Kasumi-1 (cell line): ENCODE results near the gene C4orf50.
A peak's percentile ranks its signal among the peaks of the same experiment; 100 is the strongest.

Source experiments
- DNase-seq, 2 experiments: peaks; one replicate each; lab custom pipeline; 2025; lab: John Stamatoyannopoulos, UW

The C4orf50 gene

DNA sequence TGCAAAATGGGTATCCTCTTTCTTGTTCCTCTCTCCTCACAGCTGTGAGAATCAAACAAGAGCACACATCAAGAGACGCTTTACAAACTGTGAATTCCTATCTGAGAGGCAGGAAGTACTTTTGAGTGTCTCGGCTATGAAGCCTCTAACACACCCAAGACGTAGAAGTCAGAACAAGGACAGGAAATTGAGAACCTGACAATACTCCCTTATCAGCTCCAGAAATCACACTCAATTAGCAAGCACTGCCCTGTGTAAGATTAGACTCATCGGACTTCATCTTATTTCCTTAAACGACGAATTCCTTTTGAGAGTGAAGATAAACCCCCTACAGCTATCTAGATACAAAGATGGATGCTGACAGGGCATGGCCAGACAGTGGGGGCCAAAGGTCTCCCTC is 74.7 kb downstream of the C4orf50 start:
- DNase-seq = no peak

GRCh38 chr4:5942947-5943346 is 75.3 kb downstream of the C4orf50 start:
- no peak for DNase-seq

DNA sequence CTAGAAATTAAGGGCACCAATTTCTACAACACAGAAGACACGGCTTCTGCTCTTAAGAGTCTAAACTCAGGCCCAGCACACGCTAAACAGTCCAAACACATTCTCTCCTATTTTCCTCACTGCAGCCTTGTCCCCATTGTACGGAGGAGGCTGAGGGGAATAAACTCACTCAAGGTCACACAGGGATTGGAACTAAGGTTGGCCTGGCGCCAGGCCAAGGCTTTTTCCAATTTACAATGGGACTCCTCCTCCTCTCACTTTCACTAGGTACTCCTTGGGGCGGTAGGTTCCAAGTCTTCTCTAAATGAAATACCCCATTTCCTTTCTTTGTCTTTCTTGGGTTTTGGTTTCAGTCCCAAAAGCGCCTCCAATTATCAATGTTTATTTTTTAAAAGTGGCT is 76.6 kb downstream of the C4orf50 start:
- DNase-seq = no peak

GRCh38 chr4:5940470-5941203 is 77.6 kb downstream of the C4orf50 start:
- DNase-seq = peak; percentile 4 to 9

DNA sequence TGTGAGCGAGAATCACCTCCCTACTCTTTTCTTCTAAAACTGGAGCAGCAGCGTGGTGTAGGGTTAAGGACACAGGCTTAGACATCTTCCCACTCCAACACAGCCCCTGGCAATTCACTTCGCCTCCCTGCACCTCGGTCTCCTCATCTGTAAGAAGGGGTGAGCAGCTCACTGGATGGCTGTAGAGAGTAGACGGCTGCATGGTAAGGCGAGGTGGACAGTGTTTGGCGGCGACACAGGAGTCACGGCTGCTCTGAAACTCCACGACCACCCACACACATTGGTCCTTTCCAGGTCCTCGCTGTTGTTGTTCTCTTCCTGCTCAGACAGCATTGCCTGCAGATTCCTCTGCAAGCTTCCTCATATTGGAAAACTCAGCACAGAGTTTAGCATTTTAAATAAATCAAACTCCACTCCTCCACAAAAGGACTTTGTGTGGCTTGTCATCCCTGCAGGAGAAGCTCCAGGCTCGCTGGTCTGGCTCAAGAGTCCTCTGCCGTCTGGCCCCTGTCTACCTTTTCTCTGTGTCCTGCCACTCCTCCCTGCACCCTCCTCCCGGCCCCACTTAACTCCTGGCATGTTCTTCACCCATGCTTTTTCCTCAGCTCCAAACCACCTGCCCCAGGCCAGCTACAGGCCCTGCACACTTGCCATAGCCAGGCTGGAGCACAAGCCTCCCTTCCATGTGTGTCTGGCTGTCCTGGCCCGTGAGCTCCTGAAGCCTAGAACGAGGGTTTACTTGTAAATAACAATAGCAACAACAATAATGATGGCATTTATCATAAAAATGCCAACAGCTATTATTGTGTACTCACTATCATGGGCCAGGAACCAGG is 84.0 kb downstream of the C4orf50 start:
- DNase-seq = no peak

GRCh38 chr4:5933116-5933515 is 85.1 kb downstream of the C4orf50 start:
- DNase-seq = no peak

DNA sequence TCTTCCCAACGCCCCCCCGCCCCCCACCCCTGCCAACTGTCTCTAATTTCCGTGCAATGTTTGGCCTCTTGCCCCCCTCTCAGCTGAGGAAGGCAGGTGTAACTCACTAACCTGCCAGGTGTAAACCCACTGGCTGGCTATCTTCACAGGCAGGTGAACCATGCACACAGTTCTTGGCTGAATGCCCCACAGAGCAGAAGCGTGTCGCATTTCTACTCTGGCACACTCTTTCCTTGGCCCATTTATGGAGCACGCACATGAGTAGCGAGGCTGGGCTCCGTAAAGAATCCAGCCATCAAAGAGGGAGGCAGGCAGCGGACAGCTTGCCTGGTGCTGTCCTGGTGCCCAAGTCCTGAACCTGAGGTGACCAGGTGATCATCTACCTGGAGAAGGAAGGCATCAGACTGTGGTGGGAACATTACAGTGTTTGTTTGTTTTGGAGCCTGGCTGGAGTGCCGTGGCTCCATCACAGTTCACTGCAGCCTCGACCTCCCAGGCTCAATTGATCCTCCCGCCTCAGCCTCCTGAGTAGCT is 86.1 kb downstream of the C4orf50 start:
- no peak for DNase-seq

GRCh38 chr4:5931526-5931925 is 86.7 kb downstream of the C4orf50 start:
- no peak for DNase-seq

- DNase-seq = no peak
These were observed 87.4 kb downstream of the C4orf50 start for GRCh38 chr4:5930876-5931275.

- no peak for DNase-seq
These were observed 87.8 kb downstream of the C4orf50 start for GRCh38 chr4:5930456-5930855.

DNA sequence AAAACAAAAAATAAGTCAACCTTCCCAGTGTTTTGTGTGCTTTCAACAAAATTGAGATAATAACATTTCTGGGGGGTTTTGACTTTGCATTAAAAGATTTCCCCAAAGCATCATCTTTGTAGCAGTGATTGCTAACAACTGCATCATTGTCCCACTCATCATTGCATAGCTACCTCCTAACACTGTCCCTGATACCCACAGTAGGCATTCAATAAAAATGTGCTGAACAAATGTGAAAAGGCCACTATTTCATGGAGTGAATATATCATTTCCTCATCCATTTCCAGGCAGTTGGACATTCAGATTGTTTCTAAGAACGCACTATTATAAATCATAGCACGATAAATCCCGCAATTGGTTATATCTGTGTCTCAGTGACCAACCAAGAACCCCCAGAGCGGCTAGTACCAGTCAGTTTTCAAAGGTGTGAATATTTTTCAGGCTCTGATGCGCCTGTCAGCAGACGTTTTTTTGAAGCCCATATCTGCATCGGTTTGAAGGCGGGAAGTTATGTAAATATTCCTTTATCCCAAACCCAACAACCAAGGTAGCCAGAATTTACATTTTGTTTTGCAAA is 89.3 kb downstream of the C4orf50 start:
- no peak for DNase-seq

DNA sequence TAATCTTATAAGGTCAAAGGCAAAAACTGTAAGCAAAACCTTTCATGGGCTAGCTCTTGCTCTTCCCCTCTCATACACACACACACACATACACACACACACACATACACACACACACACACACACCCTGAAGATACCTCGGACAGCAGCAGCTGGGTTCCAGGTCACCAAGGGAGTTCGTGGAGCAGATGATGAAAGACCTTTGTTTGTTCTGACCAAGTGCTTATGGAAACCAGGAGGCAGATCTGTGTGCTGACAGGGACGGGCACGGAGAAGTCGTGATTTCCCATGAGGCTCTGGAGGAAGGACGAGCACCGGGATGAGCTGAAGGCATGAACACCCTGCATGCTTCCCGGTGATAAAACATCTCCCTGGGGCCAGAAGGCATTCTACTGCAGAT is 90.0 kb downstream of the C4orf50 start:
- no peak for DNase-seq

GRCh38 chr4:5927747-5928146 is 90.5 kb downstream of the C4orf50 start:
- DNase-seq = no peak

GRCh38 chr4:5927116-5927515 is 91.1 kb downstream of the C4orf50 start:
- no peak for DNase-seq

DNA sequence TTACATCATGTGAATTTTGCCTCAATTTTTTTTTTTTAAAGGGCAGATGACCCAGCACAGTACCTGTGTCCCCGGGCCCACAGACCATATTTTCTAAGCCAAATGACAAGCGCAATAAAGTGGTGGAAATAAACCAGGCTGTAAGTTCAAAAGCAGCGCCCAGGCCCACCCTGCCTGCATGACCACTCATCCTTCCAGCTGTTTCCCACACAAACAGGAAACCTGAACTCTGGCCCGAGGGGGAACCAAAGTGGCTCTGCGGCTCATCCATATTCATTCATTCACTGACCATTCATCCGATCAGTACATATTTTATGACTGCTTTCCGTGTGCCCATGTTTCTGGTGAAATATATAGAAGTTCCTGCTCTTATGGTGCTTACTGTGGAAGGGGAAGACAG is 91.6 kb downstream of the C4orf50 start:
- no peak for DNase-seq

GRCh38 chr4:5925419-5926200 is 92.6 kb downstream of the C4orf50 start:
- DNase-seq = no peak

GRCh38 chr4:5924461-5925125 is 93.6 kb downstream of the C4orf50 start:
- no peak for DNase-seq

GRCh38 chr4:5923376-5923775 is 94.9 kb downstream of the C4orf50 start:
- no peak for DNase-seq

GRCh38 chr4:5922556-5922955 is 95.7 kb downstream of the C4orf50 start:
- DNase-seq = no peak

GRCh38 chr4:5921981-5922380 is 96.2 kb downstream of the C4orf50 start:
- no peak for DNase-seq
